Amygdala (tissue), 56 donors: Measurements from ENCODE around the gene SH3BP1.
"Not testable (repeated sequence)": the region's sequence is repeated elsewhere in the genome, so short reads cannot be mapped to it uniquely, and the experiment has no call there.

Experiments used
- DNase-seq, 56 donors: peaks; one replicate each; lab custom pipeline; 2025; lab: John Stamatoyannopoulos, UW

The SH3BP1 gene

DNA sequence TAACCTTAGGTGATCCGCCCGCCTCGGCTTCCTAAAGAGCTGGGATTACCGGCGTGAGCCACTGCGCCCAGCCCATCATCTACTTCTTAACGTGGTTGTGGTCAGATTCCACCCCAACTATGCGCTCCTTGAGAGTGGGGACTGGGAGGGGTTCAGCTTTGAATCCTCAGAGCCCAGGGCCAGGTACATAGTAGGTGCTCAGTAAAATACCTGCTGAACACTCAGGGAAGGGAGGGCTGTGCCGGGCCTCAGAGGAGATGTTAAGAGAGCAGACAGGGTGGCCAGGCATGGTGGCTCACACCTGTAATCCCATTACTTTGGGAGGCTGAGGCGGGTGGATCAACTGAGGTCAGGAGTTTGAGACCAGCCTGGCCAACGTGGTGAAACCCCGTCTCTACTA is 34.8 kb downstream of the SH3BP1 start:
- no peak for DNase-seq

DNA sequence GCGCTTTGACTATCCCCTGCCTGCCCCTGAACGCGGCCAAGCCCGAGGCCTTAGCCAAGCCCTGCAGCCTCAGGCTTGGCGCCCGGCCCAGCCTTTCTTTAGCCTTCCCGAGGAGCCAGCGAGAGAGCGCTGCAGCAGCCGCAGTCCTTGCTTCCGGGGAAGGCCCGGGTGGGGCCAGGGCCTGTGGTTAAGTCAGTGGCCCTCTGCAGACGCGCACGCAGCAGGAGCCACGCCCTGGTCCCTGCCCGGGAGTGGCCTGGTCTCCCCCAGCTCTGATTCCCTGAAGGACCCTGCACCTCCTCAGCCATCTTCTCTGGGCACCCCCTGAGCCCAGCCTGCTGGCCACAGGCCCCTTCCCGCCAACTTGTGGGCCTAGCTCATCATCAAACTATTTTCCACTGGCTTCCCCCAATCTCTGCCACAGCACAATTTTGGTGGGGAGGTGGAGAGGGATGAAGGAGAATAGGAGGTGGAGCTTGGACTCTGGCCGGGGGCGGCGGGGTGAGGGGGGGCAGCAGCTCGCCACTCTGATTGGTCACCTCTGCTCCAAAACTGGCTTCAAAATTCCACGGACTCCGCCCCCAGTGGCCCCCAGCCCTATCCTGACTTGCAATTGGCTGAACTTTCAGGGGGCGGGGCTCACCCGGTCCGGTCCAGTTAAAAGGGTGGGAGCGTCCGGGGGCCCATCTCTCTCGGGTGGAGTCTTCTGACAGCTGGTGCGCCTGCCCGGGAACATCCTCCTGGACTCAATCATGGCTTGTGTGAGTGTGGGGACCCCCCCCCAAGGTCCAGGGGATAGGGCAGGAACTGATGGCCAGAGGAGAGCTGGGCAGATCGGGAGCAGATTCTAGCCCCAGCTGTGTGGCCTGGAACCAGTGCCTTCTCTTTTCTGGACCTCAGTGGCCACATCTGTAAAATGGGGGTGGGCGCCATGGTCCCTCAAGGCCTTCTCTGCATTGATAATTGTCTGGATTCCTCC is 35.8 kb downstream of the SH3BP1 start, which contains the start of gene LGALS1:
Gene LGALS1, plus strand, starts transcription at position 686 of the 979 bp plus-strand sequence. Its CDS starts 67 bp downstream, at position 753.
- DNase-seq = peak in 51 of 56 donors; percentile 22 to 90 (median 72)

DNA sequence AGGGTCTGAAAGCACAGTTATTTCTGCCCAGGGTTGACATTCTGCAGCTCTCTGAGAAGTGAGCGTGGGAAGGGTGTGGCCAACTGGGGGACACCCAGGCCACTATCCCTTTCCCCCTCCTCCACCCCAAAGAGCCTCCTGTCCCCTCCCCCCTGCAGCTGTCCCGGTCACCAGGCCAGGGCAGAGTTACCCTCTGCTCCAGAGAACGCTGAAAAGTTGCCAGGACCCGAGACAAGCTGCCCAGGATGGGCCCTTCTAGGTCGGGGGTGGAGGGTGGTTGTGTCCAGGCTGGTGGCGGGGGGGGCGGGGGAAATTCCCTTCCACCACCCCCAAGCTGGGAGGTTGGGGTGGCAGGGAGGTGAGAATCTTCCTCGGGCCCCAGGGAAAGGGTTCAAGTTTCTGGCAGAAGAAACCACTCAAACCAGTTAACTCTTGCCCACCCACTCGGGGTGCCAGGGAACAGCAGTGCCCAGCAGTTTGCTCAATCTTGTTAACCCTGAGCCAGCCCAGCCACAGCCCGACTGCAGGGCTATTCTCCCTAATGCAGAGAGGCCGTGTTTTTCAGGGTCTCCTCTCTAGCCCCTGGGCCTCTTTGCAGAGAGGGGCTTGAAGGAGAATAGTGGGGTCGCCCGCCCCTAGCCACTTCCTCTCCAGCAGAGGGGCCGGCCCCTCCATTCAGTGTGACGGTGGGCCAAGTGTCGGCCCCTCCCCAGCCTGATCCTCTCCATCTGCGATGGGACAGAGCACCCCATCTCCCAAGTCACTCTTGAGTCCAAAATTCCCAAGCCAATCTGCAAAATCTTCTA is 36.7 kb downstream of the SH3BP1 start:
- DNase-seq = peak in 20 of 56 donors; percentile 6 to 55 (median 27)

DNA sequence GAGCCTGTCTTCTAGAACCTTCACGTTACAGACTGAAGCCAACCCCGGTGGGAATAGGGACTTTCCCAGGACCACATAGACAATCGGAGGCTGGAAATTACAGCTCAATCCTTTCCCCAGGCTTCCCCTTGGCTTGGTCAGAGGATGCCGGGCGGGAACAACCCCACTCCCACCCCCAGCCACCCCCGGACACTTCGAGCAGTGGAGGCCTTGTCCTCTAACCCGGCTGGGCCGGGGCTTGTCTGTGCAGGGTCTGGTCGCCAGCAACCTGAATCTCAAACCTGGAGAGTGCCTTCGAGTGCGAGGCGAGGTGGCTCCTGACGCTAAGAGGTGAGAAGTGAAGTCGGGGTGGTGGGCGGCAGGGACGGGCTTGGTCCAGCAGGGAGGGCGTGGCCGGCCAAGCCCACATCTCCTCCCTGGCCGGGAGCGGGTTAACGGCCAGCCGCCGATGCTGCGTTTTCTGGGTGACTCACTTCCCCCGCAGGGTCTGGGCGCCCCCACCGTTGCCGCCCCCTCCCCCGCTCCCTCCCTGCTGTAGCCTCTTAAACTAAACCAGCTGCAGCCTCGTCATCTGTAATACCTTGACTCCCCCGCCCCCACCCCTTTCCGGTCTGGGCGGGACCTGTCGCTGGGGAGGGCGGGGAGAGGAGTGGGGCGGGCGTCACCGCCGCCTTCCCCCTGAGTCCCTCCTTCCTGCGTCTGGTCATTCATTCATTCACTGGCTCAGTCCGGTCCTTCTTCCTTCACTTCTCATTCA is 37.4 kb downstream of the SH3BP1 start:
- peak in 35 of 56 donors; percentile 7 to 73 (median 40) for DNase-seq

DNA sequence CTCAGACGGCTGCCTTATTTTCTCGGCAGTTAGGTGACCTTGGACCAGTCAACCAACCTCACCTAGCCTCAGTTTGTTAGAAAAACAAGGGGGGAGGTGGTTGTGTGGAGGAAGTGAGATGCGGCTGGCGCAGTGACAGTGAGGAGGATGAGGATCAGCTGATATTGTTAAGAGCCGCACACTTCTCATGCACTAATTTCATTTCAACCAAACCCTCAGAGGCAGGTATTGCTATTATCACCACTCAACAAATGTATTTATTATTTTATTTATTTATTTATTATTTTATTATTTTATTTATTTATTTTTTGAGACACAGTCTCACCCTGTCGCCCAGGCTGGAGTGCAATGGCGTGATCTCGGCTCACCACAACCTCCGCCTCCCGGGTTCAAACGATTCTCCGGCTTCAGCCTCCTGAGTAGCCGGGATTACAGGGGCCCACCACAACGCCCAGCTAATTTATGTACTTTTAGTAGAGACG is 38.1 kb downstream of the SH3BP1 start:
- no peak for DNase-seq

DNA sequence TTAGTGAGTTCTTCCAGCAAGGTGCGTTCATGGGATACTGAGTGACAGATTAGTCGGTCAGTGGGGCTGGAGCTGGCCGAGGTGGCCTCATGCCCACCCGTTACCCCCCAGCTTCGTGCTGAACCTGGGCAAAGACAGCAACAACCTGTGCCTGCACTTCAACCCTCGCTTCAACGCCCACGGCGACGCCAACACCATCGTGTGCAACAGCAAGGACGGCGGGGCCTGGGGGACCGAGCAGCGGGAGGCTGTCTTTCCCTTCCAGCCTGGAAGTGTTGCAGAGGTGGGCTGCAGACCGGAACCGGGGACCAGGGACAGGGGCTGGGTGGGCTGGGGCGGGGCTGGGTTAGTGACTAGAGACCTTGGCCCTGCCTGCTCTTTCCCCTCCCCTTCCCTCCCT is 38.9 kb downstream of the SH3BP1 start:
- DNase-seq = no peak

DNA sequence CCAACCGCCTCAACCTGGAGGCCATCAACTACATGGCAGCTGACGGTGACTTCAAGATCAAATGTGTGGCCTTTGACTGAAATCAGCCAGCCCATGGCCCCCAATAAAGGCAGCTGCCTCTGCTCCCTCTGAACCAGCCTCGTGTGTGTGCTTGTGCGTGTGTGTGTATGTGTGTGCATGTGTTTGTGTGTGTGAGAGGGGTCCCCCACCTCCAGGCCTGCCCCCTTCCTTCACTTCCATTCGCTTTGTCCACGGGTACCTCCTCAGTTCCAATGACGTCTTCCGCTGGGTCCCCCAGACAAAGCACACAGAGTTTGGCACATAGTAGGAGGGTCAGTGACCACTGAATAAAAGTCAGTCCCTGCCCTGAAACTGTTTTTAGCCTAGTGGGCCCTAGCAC is 40.2 kb downstream of the SH3BP1 start:
- no peak for DNase-seq

DNA sequence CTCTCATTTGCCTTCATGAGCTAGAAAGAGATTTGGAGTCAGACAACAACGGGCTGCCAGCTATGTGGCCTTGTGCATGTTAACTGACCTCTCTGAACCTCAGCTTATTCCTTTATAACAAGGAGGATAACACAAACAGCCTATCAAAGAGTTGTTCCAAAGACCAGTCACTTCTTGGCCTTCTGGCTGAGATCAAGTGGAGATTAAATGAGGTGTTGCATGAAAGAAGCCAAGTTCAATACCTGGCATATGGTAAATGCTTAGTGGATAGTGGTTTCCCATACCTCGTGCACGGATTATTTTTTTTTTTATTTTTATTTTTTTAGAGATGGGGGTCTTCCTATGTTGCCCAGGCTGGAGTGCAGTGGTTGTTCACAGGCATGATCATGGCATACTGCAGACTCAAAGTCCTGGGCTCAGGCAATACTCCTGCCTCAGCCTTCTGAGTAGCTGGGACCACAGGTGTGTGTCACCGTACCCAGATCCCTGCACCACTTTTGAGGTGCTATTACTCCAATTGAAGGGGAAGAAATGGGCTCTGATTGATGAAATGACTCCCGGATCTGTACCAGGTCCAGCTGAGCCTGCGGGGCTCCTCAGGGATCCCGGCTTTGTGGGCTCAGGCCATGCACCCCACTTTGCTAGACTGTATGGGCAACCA is 40.9 kb downstream of the SH3BP1 start:
- DNase-seq = no peak

DNA sequence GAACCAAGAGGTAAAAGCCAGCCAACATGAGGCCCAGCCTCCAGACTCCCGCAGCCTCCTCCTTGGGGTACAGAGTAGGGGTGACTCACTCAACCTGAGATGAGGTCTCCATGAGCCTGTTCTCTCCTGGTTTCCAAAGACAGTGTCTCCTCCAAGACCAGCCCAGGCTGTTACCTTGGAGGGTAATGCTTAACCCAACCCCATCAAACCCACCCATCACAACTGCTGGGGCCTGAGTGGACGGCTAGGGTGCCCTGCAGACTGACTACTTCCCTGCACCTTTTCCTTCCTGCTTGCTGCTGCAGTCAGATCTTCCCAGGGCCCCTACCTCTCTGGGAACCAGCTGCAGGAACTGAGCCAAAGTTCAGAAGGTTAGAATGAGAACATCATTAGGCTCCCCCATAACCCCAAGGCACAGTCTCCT is 41.5 kb downstream of the SH3BP1 start:
- DNase-seq = no peak

DNA sequence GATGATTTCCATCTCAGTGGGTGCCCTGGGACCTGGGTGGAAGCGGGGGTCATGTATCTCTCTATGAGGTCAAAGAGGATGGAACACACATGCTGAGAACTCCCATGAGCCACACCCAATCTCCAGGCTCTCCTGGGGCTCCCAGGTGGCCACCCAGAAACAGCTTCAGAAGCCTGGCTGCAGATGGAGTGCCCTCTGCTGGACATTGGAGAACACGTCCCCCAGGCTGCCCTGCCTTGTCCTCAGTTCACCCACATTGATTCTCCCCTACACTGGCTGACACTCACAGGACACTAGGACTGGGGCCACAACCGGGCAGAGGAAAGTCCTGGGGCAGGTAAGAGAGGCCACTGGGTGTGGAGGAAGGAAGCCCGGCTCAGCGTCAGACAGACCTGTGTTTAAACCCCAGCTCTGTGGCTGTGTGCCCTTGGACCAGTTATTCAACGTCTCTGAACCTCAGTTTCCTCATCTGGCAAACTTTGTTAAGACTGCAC is 42.1 kb downstream of the SH3BP1 start:
- DNase-seq = peak in 36 of 56 donors; percentile 3 to 73 (median 35)

DNA sequence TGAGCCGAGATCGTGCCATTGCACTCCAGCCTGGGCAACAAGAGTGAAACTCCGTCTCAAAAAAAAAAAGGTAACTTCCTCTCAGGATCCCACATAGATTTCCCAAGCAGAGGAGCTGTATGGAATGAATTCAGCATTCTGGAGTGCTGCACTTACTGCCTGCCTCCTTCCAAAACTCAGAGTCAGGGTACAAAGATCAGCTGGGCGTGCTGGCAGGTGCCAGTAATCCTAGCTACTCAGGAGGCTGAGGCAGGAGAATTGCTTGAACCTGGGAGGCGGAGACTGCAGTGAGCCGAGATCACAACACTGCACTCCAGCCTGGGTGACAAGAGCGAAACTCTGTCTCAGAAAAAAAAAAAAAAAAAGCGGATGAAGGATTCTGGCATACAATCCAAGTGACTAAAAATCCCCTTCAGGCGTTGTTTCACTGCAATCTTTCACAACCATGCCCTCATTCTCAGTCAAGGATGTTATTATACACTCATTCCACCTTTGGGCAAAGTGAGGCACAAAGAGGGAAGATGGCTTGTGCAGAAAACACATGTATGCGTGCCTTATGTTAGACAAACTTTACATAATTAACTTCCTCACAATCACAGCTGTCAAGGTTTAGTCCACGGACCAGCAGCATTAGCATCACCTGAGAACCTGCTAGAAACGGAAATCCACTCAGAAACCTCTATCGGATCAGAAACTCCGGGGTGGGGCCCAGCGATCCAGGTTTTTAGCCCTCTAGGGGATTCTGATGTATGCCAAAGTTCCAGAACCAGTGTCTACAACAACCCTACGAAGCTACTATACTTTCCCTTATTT is 45.5 kb downstream of the SH3BP1 start:
- no peak for DNase-seq

DNA sequence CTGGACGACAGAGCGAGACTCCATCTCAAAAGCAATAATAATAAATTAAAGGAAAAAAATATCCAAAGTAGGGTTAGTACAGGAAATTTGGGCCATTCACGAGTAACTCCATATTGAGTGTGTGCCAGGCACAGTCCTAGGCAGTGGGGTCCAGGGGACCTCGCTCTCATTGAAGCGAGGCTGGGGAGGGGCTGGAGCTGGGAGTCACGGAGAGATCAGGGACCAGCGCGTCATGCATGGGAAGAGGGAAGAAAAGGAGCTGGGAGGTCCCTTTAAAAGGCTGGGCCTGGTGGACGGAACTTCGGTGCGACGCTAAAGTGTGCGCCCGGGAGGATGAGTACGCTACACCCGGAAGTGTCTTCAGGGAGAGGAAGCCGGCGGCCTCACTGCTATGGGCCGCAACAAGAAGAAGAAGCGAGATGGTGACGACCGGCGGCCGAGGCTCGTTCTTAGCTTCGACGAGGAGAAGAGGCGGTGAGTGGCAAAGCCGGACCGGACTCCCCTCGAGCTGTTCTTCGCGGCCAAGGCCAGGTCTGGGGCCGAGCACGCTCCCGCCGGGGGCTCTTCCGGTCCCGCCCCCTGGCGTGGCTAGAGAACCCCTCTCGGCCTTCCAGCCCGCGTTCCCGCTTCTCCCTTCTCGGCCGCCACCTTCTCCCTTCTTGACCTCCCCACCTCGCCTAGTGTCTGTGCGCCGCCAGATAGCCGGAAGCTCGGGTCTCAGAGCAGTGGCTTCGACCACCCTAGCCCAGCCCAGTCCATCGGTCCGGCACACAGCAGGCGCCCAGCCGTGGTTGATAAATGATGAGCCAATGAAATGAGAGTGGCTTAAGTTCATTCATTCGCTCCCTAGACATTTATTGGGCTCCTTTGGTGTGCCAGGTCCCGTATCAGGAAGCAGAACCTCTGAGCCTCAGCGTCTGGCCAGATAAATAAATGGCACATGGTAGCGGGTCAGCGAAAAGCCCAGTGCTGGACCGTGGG is 46.8 kb downstream of the SH3BP1 start, which contains the start of gene NOL12:
Gene NOL12, plus strand, starts transcription at position 342 of the 981 bp plus-strand sequence. Its CDS starts 50 bp downstream, at position 392.
- DNase-seq = peak in 55 of 56 donors; percentile 20 to 89 (median 73)

DNA sequence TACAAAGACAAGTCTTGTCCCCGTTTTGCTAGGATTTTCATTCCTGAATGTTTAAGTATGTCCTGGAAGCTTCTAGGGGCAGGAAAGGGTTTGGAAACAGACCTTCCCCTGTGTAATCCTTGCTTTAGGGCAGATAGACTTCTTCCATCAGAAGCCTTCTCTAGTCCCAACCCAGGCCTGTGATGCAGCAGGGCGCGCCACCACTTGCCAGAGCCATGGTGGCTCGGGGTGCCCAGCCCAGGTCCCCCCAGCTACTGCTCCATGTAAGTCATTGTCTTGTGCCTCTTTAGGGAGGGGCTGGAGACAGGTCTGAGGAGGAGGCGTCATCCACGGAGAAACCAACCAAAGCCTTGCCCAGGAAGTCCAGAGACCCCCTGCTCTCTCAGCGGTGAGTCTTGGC is 50.9 kb downstream of the SH3BP1 start:
- no peak for DNase-seq

DNA sequence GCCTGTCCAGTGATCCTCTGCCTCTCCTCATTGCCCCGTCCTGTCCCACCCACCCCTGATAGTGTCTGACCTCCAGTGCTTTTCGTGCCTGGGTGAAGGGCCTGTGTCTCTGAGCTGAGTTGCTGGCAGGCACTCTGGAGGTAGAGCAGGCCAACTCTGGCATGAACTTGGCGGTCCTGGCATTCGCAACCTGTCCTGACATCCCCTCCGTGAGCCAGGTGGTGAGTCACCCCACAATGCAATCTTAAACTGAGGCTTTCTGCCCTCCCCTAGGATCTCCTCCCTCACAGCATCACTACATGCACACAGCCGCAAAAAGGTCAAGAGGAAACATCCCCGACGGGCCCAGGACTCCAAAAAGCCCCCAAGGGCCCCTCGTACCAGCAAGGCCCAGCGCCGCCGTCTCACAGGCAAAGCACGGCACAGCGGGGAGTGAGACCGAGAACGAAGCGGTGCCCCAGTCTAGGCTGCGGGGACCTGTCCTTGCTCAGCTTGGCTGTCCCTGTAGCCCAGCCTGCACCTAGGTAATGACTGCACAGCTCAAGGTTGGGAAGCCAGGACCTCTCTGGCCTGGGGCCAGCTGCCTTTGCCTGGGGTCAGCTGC is 51.5 kb downstream of the SH3BP1 start:
- DNase-seq = no peak

DNA sequence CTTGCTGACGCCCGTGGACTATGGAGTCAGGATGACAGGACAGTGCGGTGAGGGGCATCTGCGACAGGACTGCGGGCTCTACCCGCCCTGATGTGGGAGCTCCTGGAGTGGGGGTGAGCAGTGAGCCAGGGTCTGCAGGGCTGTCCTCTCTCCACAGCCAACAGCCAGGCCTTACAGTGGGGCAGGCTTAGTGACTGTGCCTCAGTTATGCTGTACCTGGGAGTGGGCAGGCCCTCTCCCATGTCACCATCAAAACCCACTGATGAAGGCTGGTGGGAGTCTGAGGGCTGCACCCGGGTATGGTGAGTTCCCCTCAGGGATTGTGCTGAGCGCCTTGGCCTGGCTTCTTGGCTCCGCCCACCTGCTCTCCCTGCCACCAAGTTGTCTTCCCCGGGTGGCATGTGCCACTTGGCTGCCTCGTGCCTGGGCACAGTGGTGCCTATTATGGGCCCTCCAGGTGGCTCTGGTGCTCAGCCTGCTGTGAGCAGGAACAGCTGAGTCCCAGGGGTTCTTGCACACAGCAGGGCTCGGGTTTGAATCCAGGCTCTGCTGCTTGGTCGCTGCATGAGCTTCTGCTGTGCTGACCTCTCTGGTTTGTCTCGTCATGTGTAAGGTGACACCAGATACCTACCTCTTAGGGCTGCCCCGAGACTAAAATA is 53.3 kb downstream of the SH3BP1 start:
- no peak for DNase-seq

DNA sequence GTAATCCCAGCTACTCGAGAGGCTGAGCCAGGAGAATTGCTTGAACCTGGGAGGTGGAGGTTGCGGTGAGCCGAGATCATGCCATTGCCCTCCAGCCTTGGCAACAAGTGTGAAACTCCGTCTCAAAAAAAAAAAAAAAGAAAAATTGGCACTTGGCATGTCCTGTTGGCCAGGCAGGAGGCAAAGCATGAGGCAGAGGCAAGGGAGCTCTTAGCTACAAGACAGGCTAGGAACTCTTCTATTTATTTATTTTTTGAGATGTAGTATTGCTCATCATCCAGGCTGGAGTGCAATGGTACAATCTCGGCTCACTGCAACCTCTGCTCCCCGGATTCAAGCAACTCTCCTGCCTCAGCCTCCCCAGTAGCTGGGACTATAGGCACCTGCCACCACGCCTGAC is 54.7 kb downstream of the SH3BP1 start:
- not testable (repeated sequence) for DNase-seq
